Glomerular endothelial cell (primary cell): Measurements from ENCODE around the gene PRRC2C. TPM values are rescaled to one million over a fixed set of nuclear protein-coding genes. Genes with fewer than 3 reads are reported as not detected.

ENCODE experiments used
- DNase-seq: peaks from one replicate; pipeline ENCODE4 v3.0.0-alpha.2; 2011; ENCODE audit warnings: low read depth, low spot score; ENCODE audit errors: extremely low read depth
- total RNA-seq: library from RNA; depleted of rRNA; stranded (reverse); fragments of >200 nt; gene quantifications from 2 replicates; pipeline ENCODE4 v1.2.3, GENCODE V29; 2015

PRRC2C gene
- total RNA-seq, 1 donor from 2014 or later: 140 TPM

DNA sequence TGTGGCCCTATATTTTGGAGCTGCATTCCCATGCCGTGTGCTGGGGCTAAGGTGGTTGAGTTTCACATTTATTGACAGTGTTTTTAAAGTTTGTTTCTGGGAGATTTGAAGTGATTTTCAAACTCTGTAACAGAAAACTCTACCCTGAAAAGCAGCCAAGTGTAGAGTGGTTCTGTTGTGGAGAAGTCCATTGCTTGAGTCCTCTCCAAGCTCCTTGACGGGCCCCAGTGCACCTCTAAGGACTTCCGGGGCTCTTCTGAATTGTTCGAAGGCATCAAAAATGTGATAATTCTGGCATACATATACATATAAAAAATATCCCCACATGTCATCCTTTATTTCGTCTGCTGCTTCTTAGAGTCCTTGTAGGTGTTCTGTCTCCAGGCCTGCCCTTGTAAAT, 141.7 kb downstream of the PRRC2C start:
- DNase-seq: no peak

DNA sequence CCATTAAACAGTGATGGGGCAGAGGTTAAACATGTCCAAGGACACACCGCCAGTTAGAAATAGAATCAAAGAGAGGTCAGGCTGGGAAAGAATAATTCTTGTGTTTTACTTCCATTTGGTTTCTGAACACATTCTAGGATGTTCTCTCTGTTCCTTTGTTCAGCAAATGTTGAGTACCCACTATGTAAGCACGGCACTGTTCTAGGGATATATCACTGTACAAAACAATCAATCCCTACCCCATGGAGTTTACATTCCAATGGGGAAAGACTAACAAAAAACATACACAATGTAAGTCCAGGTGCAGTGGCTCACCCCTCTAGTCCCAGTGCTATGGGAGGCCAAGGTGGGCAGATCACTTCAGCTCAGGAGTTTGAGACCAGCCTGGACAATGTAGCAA, 142.9 kb downstream of the PRRC2C start:
- DNase-seq: no peak

DNA sequence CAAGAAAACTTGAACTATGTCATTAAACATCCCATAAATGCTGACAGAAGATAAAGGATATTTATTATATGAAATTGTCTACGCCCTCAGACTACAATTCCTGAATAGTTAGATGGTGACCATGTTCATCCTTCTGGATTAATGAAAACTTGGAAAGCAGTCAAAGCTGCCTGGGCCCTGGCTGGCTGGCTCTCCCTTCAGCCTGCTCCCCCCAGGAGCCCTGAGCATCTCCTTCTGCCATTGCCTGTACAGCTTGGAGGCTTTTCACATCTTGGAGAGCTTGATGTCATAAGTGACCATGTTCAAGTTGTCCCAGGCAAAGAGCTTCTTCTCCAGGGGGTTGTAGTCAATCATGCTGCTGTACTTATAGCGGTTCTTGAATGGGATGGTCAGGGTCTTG, 150.3 kb downstream of the PRRC2C start:
- no peak for DNase-seq

DNA sequence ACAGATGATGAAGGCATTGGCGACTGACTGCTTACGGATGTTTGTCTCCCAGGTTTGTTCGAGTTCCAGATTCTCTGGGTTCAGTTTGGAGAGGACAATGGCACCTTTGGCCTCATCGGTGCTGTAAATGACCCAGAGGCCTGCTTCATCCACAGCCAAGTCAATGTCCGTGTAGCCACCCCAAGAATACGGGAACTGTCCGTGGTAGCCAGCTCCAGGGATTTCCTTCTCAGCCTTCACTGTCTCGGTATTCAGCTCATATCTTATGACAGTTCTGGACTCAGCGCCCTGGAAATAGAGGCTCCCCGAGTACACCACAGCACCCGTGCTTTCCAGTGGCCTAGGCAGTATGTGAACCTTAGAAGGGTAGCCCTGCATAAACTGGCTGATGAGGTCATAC, 150.8 kb downstream of the PRRC2C start:
- DNase-seq: no peak

DNA sequence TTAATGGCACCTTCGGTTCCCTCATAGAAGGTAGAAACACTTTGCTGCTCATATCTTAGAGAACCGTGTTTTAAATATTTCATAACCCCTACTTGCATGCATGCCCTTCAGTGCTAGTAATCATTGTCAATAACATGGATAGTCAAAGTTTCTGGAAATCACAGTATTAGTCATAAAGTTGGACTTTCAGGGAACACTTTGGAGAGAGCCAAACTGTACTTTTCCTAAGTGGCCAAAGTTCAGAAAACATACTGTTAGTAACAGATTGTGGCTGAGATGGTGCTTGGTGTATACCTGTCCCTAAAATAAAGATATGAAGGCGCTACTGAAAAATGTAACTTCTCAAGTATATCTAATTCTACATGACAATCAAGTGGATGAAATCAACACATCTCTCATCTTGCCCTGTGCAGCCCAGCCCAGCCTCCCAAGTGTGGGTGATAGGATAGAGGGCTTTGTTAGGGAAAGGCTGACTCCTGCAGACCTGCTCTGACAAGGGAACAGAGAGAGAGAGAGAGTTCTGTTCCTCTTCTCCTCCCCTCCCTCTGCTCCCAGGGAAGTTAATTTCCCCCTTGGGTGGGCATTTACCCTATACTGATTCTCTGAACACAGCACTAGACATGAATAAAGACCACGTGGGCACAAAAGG, 152.7 kb downstream of the PRRC2C start:
- DNase-seq: no peak

DNA sequence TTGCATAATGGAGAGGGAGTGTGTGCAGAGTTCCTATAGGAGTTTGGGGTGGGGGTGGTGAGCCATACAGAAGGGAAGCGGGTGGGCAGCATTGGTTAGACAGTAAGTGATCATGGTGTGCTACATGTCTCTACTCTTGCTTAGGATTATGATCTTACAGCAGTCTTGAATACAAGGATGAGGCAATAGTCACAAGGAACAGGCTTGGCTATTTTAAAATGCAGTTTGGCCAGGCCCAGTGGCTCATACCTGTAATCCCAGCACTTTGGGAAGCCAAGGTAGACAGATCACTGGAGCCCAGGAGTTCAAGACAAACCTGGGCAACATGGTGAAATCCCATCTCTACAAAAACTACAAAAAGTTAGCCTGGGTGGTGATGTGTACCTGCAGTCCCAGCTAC, 154.9 kb downstream of the PRRC2C start:
- DNase-seq: no peak

DNA sequence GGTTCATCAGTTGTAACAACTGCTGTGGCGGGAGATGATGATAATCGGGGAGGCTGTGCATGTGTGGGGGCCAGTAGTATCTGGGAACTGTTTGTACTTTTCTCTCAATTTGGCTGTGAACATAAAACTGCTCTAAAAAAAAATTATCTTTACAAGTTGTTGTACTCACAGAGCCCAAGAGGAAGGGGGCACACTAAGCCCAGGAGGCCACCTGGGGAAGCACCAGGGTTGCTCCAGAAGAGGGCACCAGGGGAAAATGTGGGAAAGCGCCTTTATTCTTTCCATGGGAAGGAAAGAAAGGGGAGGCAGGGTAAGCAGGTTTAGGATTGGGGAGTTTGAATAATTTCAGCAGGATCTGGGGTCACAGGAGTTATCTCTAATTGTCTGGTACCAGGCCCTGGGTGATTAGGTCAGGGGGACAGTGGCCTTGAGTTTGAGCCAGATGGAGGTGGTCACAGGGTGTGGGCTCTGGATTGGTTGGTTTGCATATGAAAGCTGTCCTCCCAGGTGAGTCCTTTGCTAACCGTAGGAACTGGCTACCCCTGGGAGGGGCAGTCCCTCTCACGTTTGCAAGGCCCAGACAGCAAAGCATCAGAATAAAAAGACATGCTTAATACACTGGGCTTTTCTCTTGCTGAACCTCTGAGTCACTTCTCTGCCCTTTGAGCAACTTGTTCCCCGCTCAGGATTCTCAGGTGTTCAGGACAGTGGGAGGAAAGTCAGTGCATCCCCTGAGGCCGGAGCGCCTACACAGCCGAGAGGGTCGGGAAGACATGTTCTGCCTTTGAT, 155.9 kb downstream of the PRRC2C start:
- no peak for DNase-seq

DNA sequence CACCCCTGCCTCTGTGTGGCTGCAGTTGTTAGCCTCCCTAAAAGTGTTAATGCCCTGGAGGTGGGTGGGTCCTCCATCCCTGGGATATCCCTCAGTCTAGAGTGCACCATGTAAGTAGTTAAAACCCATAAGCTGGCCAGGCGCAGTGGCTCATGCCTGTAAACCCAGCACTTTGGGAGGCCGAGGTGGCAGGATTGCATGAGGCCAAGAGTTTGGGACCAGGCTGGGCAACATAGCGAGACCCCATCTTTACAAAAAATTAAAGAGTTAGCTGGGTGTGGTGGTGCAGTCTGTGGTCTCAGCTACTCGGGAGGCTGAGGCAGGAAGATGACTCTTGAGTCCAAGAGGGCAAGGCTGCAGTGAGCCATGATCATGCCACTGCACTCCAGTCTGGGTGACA, 156.9 kb downstream of the PRRC2C start:
- DNase-seq: no peak

Other genes starting within 250 kb of the PRRC2C start
- gene FMO1, start 237.0 kb upstream of the PRRC2C start, total RNA-seq: not detected in 2 replicates
- gene FMO4, start 171.3 kb upstream of the PRRC2C start, total RNA-seq: 0.88 and 2.1 TPM in 2 replicates
- gene MYOCOS, start 136.7 kb downstream of the PRRC2C start, total RNA-seq: not detected in 2 replicates
- gene MYOC, start 167.2 kb downstream of the PRRC2C start, total RNA-seq: 0.29 TPM in 1 of 2 replicates, not detected in the other